ENCODE results near the gene SOS2. TPM values are rescaled to one million over a fixed set of nuclear protein-coding genes. Genes with fewer than 3 reads are reported as not detected.
"Not testable (repeated sequence)": the region's sequence is repeated elsewhere in the genome, so short reads cannot be mapped to it uniquely, and the experiment has no call there.

Gene SOS2
- total RNA-seq, 1 experiment from 2014 or later, result 2.4 TPM

GRCh38 chr14:50228313-50228712 is 3.1 kb downstream of the SOS2 start:
- no peak for DNase-seq (ENCODE audit: low spot score)

GRCh38 chr14:50225974-50226297 is 5.4 kb downstream of the SOS2 start:
- no peak for DNase-seq (ENCODE audit: low spot score)

GRCh38 chr14:50225067-50225973 is 6.1 kb downstream of the SOS2 start:
- peak; percentile 35 for DNase-seq (ENCODE audit: low spot score)

GRCh38 chr14:50222055-50222613 is 9.2 kb downstream of the SOS2 start:
- DNase-seq (ENCODE audit: low spot score), result no peak

- no peak for DNase-seq (ENCODE audit: low spot score)
Observed at GRCh38 chr14:50218501-50218900, 12.9 kb downstream of the SOS2 start.

GRCh38 chr14:50215416-50215815 is 16.0 kb downstream of the SOS2 start:
- no peak for DNase-seq (ENCODE audit: low spot score)

- no peak for DNase-seq (ENCODE audit: low spot score)
Observed at GRCh38 chr14:50213795-50214194, 17.6 kb downstream of the SOS2 start.

- no peak for DNase-seq (ENCODE audit: low spot score)
Observed at GRCh38 chr14:50212726-50213125, 18.7 kb downstream of the SOS2 start.

- DNase-seq (ENCODE audit: low spot score), result no peak
Observed at GRCh38 chr14:50210074-50210473, 21.3 kb downstream of the SOS2 start.

GRCh38 chr14:50198499-50198898 is 32.9 kb downstream of the SOS2 start:
- DNase-seq (ENCODE audit: low spot score), result no peak

GRCh38 chr14:50191499-50191898 is 39.9 kb downstream of the SOS2 start:
- DNase-seq (ENCODE audit: low spot score), result no peak

GRCh38 chr14:50186107-50186506 is 45.3 kb downstream of the SOS2 start:
- no peak for DNase-seq (ENCODE audit: low spot score)

- DNase-seq (ENCODE audit: low spot score), result no peak
Observed at GRCh38 chr14:50173891-50174290, 57.5 kb downstream of the SOS2 start.

GRCh38 chr14:50171895-50172294 is 59.5 kb downstream of the SOS2 start:
- DNase-seq (ENCODE audit: low spot score), result no peak

GRCh38 chr14:50167381-50167780 is 64.0 kb downstream of the SOS2 start:
- not testable (repeated sequence) for DNase-seq (ENCODE audit: low spot score)

- DNase-seq (ENCODE audit: low spot score), result no peak
Observed at GRCh38 chr14:50156111-50156510, 75.3 kb downstream of the SOS2 start.

GRCh38 chr14:50148799-50149198 is 82.6 kb downstream of the SOS2 start:
- DNase-seq (ENCODE audit: low spot score), result no peak

- DNase-seq (ENCODE audit: low spot score), result no peak
Observed at GRCh38 chr14:50139192-50139591, 92.2 kb downstream of the SOS2 start.

- DNase-seq (ENCODE audit: low spot score), result no peak
Observed at GRCh38 chr14:50127802-50128201, 103.6 kb downstream of the SOS2 start.

- no peak for DNase-seq (ENCODE audit: low spot score)
Observed at GRCh38 chr14:50123062-50123461, 108.3 kb downstream of the SOS2 start.

- no peak for DNase-seq (ENCODE audit: low spot score)
Observed at GRCh38 chr14:50122291-50122690, 109.1 kb downstream of the SOS2 start.

- no peak for DNase-seq (ENCODE audit: low spot score)
Observed at GRCh38 chr14:50121486-50121885, 109.9 kb downstream of the SOS2 start.

- no peak for DNase-seq (ENCODE audit: low spot score)
Observed at GRCh38 chr14:50117456-50117855, 113.9 kb downstream of the SOS2 start.

Measured in HT-29 (cell line).